Left hindlimb (tissue), 1 donor: ENCODE results near the gene ZNF837.

Experiments
- DNase-seq: peaks from one replicate; pipeline ENCODE4 v3.0.0-alpha.2; 2018

ZNF837 gene

GRCh38 chr19:58368561-58369360, 12.1 kb downstream of the ZNF837 start:
- no peak for DNase-seq

DNA sequence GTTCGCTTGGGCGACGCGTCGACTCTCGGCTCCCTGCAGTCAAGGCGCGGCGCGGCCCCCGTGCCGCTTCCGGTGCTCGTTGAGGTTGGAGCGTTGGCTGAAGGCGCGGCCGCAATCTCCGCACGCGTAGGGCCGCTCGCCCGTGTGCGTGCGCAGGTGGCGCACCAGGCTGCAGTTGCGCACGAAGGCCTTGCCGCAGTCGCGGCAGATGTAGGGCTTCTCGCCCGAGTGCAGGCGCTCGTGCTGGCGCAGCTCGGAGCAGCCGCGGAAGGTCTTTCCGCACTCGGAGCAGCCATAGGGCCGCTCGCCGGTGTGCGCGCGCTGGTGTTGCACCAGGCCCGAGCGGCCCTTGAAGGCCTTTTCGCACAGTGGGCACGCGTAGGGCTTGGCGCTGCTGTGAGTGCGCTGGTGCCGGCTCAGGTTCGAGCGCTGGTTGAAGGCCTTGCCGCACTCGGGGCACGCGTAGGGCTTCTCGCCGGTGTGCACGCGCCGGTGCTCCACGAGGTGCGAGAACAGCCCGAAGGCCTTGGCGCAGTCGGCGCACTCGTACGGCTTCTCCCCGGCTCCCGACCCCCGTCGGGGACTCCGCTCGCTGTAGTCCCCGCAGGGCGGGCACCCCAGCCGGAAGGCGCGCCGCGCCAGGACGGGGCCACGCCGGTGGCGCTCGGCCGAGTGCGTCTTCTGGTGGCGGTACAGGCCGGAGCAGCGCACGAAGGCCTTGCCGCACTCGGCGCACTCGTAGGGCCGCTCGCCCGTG, 13.0 kb downstream of the ZNF837 start:
- no peak for DNase-seq

GRCh38 chr19:58366585-58367430, 14.0 kb downstream of the ZNF837 start:
- DNase-seq = no peak

- peak; percentile 23 for DNase-seq
Observed at GRCh38 chr19:58364146-58364545, 16.7 kb downstream of the ZNF837 start.

DNA sequence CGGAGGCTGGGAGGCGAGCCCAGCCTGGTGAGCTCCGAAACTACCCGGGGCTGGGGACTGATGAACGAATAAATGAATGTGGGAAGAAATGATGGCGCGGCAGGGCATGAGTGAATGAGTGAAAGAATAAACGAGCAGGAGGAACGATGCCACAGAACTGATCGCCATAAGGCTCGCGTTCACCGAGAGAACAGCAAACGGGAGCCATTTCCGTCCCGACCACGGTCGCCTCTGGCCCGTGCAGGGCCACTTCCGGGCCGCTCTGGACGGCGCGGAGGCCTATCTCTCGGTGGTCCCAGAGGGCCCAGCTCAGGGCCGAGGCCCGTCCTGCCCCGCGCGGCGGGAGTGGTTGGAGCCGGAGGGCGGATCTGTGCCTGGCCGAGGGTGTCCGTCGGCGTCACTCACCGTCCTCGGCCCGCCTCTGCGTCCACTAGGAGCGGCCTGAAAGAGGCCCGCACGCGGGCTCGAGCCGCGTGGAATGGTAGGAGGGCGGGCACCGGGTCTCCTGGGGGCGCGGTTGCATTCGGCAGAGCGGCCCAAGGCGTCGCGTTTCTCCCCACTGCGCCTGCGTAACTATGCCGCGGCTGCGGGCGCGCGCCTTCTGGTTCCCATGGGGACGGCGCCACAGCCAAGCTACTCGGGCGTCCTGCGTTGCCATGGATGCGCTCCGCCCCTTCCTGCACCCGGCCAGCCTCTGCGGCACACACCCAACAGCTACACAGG, 18.4 kb downstream of the ZNF837 start, which contains the start of gene ZNF497:
Gene ZNF497, minus strand, starts transcription at position 480 of the 723 bp plus-strand sequence. CDS start 5,116 bp downstream, outside the sequence.
- DNase-seq = peak; percentile 97

DNA sequence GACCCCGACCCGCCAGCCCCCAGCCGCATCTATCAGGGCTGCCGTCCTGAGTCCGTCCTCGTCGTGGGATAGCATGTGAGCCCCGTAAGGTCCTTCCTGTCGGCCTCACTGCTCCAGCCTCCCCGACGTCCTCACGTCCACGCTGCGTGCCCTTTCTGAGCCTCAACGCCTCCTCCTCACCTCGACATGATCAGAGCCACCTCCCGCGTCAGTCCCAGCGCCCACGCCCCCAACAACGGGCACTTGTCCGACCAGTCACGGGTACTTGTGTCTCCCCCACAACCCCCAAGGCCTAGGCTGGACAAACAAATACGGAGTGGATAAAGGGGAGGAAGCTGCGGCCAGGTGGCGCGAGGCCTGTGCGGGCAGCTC, 18.9 kb downstream of the ZNF837 start:
- no peak for DNase-seq

DNA sequence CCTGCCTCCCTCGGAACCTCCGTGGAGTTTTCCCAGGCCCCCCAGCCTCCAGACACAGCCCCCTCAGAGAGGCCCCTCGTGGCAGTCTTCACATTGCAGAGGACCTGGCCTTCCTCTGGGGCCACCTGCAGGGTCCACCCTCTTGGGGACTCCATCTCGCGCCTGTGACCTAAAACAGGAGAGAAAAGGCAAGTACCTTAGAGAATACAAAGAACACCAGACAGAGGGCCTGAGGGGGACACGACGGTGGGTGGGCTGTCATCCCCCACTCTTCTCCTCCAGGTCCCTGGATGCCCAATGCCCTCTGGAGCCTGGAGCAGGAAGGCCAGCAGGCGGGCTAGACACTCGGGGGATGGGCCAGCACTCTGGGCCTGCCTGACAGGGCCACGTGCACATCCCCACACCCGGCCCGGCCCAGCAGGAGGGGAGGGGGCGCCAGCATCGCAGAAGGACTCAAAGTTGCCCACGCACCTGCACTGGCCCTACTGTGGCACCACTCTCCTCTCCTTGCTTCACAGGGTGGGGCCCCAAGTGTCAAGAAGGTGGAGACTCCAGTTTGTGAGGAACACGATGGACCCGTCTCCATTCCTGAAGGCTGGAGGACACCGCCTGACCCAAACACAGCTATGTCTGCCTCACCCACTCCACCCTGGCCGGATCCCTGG, 23.2 kb downstream of the ZNF837 start:
- peak; percentile 38 for DNase-seq

- peak; percentile 47 for DNase-seq
Observed at GRCh38 chr19:58356766-58357480, 23.9 kb downstream of the ZNF837 start.

DNA sequence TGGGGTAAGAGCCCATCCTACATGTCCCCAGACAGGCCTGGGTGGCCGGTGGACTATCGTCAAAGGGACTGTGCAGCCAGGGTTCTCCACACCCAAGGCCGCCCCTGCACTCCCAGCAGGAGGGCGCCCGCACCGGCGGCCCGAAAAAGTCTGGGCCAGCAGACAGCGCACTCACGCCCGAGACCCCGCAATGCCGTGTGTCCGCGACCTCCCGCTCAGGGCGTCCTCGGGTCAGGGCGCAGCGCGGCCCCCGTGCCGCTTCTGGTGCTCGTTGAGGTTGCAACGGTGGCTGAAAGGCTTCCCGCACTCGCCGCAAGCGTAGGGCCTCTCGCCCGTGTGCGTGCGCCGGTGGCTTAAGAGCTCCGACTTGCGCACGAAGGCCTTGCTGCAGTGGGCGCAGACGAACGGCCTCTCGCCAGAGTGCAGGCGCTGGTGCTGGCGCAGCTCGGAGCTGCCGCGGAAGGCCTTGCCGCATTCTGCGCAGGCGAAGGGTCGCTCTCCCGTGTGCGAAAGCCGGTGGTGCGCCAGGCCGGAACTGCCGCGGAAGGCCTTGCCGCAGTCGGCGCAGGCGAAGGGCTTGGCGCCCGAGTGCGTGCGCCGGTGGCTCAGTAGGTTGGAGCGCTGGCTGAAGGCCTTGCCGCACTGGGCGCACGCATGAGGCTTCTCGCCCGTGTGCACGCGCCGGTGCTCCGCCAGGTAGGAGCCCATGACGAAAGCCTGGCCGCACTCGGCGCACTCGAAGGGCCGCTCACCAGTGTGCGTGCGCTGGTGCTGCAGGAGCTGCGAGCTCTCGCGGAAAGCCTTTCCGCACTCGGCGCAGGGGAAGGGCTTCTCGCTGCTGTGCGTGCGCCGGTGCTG, 24.7 kb downstream of the ZNF837 start:
- peak; percentile 44 for DNase-seq

GRCh38 chr19:58355215-58355796, 25.5 kb downstream of the ZNF837 start:
- DNase-seq = peak; percentile 14

DNA sequence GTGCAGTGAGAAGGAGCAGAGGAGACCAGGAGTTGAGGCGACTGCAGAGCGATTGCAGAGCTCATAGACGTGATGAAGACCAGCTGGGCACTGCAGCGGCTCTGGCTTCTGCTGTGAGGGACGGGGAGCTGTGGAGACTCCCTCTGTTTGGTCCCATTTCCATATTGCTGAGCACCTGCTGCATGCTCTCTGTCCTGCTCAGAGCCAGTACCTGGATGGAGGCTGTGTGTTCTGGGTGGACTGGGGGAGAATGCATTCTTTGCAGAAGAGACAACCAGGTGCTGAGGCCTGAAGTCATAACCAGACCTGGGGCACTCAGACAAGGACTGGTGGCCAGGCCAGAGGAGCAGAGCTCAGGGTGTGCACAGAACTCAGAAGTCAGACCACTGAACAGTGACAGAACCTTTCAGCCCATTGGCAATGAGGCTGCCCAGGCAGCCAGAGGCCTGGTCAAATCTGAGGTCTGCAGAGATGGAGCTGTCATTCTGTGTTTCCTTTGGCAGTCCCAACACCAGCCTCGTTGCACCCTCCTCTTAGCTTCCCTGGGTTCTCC, 26.3 kb downstream of the ZNF837 start:
- DNase-seq = no peak

GRCh38 chr19:58353717-58354477, 26.9 kb downstream of the ZNF837 start:
- DNase-seq = peak; percentile 17

- DNase-seq = peak; percentile 26
Observed at GRCh38 chr19:58352760-58353671, 27.8 kb downstream of the ZNF837 start, which contains the start of gene A1BG. Gene A1BG (minus strand): TSS chr19:58353492. CDS start chr19:58353437, 55 bp downstream.

- DNase-seq = no peak
Observed at GRCh38 chr19:58351990-58352755, 28.7 kb downstream of the ZNF837 start.

DNA sequence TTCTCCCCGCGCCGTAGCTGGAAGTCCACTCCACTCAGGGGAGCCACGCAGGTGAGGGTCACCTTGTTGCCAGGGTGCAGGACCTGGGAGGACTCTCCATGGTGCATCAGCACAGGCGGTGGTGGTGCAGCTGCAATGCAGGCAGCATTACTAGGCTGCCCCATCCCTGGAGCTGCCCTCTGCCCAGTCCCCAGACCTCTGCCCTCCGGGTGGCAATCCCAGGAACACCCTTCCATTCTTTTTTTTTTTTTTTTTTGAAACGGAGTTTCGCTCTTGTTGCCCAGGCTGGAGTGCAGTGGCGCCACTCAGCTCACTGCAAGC, 29.3 kb downstream of the ZNF837 start:
- no peak for DNase-seq

- DNase-seq = no peak
Observed at GRCh38 chr19:58350871-58351557, 29.8 kb downstream of the ZNF837 start.
